ENCODE data around the gene UBIAD1.
"Not testable (repeated sequence)": the region's sequence is repeated elsewhere in the genome, so short reads cannot be mapped to it uniquely, and the experiment has no call there.

UBIAD1 gene

GRCh38 chr1:11280719-11281376 is 7.8 kb downstream of the UBIAD1 start:
- DNase-seq = no peak

GRCh38 chr1:11281518-11282331 is 8.7 kb downstream of the UBIAD1 start:
- no peak for DNase-seq

GRCh38 chr1:11283151-11283550 is 10.2 kb downstream of the UBIAD1 start:
- DNase-seq = no peak

GRCh38 chr1:11284784-11285183 is 11.8 kb downstream of the UBIAD1 start:
- DNase-seq = no peak

- DNase-seq = no peak
Measured at GRCh38 chr1:11285883-11286734, 13.1 kb downstream of the UBIAD1 start.

GRCh38 chr1:11286735-11287410 is 13.9 kb downstream of the UBIAD1 start:
- peak; percentile 4 for DNase-seq

- no peak for DNase-seq
Measured at GRCh38 chr1:11289064-11289463, 16.1 kb downstream of the UBIAD1 start.

GRCh38 chr1:11291049-11291448 is 18.1 kb downstream of the UBIAD1 start:
- no peak for DNase-seq

- DNase-seq = no peak
Measured at GRCh38 chr1:11293856-11294255, 20.9 kb downstream of the UBIAD1 start.

- no peak for DNase-seq
Measured at GRCh38 chr1:11294951-11295350, 22.0 kb downstream of the UBIAD1 start.

GRCh38 chr1:11295905-11296304 is 22.9 kb downstream of the UBIAD1 start:
- DNase-seq = no peak

- DNase-seq = not testable (repeated sequence)
Measured at GRCh38 chr1:11297774-11298173, 24.8 kb downstream of the UBIAD1 start.

GRCh38 chr1:11298390-11299224 is 25.6 kb downstream of the UBIAD1 start:
- no peak for DNase-seq

- DNase-seq = no peak
Measured at GRCh38 chr1:11299225-11299574, 26.2 kb downstream of the UBIAD1 start.

- no peak for DNase-seq
Measured at GRCh38 chr1:11301601-11302000, 28.6 kb downstream of the UBIAD1 start.

GRCh38 chr1:11302366-11302765 is 29.4 kb downstream of the UBIAD1 start:
- no peak for DNase-seq

GRCh38 chr1:11305516-11305915 is 32.5 kb downstream of the UBIAD1 start:
- not testable (repeated sequence) for DNase-seq

GRCh38 chr1:11307852-11308251 is 34.9 kb downstream of the UBIAD1 start:
- DNase-seq = no peak

GRCh38 chr1:11308699-11309224 is 35.8 kb downstream of the UBIAD1 start:
- no peak for DNase-seq

GRCh38 chr1:11309385-11309784 is 36.4 kb downstream of the UBIAD1 start:
- DNase-seq = no peak

GRCh38 chr1:11311816-11312755 is 39.1 kb downstream of the UBIAD1 start:
- no peak for DNase-seq

Measured in NCI-H2107 (cell line).